Psoas muscle (tissue), 8 donors: ENCODE data around the gene CISD3. TPM values are rescaled to one million over a fixed set of nuclear protein-coding genes. Genes with fewer than 3 reads are reported as not detected.

ENCODE experiments used
- ATAC-seq, 4 donors: fragments of 200-7000 bp; cut with Tn5 transposase; one replicate each; pipeline ENCODE4 v1.9.1; 2020; ENCODE audit warnings: moderate library complexity in 3 of 4, mild to moderate bottlenecking in 2 of 4
- DNase-seq, 2 donors: peaks; one replicate each; pipeline ENCODE4 v3.0.0-alpha.2; 2020
- H3K27ac ChIP-seq: fragments of 200-600 bp; one replicate; pipeline ENCODE4 v1.8.0; 2022
- H3K27me3 ChIP-seq, 3 donors: fragments of 200-600 bp in 1 of 3; one replicate each; pipeline versions ENCODE4 v1.6.1 to v1.8.0; 2013 to 2022; ENCODE audit warnings: low read length in 2 of 3, mild to moderate bottlenecking in 2 of 3, moderate library complexity in 1 of 3; ENCODE audit not compliant: insufficient read depth in 3 of 3
- H3K36me3 ChIP-seq, 2 donors: fragments of 200-600 bp in 1 of 2; one replicate each; pipeline versions ENCODE4 v1.6.1 to v1.8.0; 2013 to 2022; ENCODE audit warnings: low read depth in 1 of 2, mild to moderate bottlenecking in 1 of 2, moderate library complexity in 1 of 2; ENCODE audit not compliant: insufficient read depth in 1 of 2
- H3K4me1 ChIP-seq: fragments of 200-600 bp; one replicate; pipeline ENCODE4 v1.8.0; 2022
- H3K4me3 ChIP-seq: fragments of 200-600 bp; one replicate; pipeline ENCODE4 v1.8.0; 2022; ENCODE audit warnings: mild to moderate bottlenecking
- H3K9me3 ChIP-seq: fragments of 200-600 bp; one replicate; pipeline ENCODE4 v1.8.0; 2022
- CTCF ChIP-seq: fragments of 200-600 bp; IDR thresholded peaks from one replicate; pipeline ENCODE4 v1.8.0; 2022; ENCODE audit warnings: antibody characterized with exemption
- WGBS, 3 donors: extraction: QIAGEN DNeasy Blood & Tissue Kit; methylation state at CpG; one replicate each; pipeline versions ENCODE4 v1.1.6 to v1.1.7; 2013; 5-methylcytosine and 5-hydroxymethylcytosine counted together
- intact Hi-C, 2 donors: fragments of 100-400 bp; cut with DNase I; formaldehyde crosslinking; loops; one replicate each; pipeline versions ENCODE4 v1.11.0 to v1.14.2; 2022
- polyA plus RNA-seq, 3 donors: library from polyadenylated mRNA; stranded (reverse); fragments of 200-250 nt; gene quantifications; one replicate each; pipeline ENCODE4 v1.2.3, GENCODE V29; 2013
- total RNA-seq, 4 donors: library from RNA; stranded (reverse); fragmentation: NEBNext Ultra II Directional in 2 of 4; extraction: Animal tissue kit (Norgen Biotek cat#: 25700) in 2 of 4; gene quantifications; one replicate each; pipeline versions ENCODE4 v1.2.1 to v1.2.4, GENCODE V29; 2021 to 2023
- donor health status: healthy with polysubstance abuse.
- donor health status: DM: no; HTN: no; CAD: no; lungs with moderate emphysema.
- donor health status: Bipolar disorder and iron deficiency.
- donor health status: healthy.
- donor health status: DM: yes; HTN: yes; CAD: no.
- donor health status: DM: no; HTN: no; CAD: no.
- donor health status: DM: no; HTN: no; CAD: no.
- donor health status: DM: yes; HTN: yes; CAD: no.

Gene CISD3
- total and polyA plus RNA-seq, 7 donors = 29.9 to 83.6 (median 41.5) TPM

GRCh38 chr17:38710604-38710962, 19.6 kb upstream of the CISD3 start:
- Histone ChIP-seq H3K27me3 (no peaks in the 10 kb centered on the region), H3K9me3 (no peaks in the 10 kb centered on the region), H3K4me3 (peak overlapping the region; percentile 6), H3K36me3 (peaks cover 0 to 81% of the 10 kb centered on the region in 2 donors), H3K27ac (peak overlapping the region; percentile 83), H3K4me1 (peaks cover 54% of the 10 kb centered on the region)
- DNase-seq (no peak), ATAC-seq (no peak)
- no peak for TF ChIP-seq CTCF
- 58 to 85% (median 59%) methylated on average over 3 of the region's 3 CpGs for WGBS, 3 donors
- intact Hi-C loops = loop anchor here in 1 of 2 donors (2.0 kb wide), 1 partner anchor 18 kb away; no protein-coding TSS in a partner anchor

GRCh38 chr17:38710985-38711384, 19.2 kb upstream of the CISD3 start:
- TF ChIP-seq CTCF = no peak
- Histone ChIP-seq H3K9me3 (no peaks in the 10 kb centered on the region), H3K4me3 (peak overlapping the region; percentile 6), H3K27ac (peak overlapping the region; percentile 83), H3K27me3 (no peaks in the 10 kb centered on the region), H3K36me3 (peaks cover 0 to 85% of the 10 kb centered on the region in 2 donors), H3K4me1 (peaks cover 54% of the 10 kb centered on the region)
- WGBS, 3 donors = 76 to 84% (median 77%) methylated on average over 5 of the region's 5 CpGs
- DNase-seq (no peak), ATAC-seq (no peak)
- intact Hi-C loops = loop anchor here in 1 of 2 donors (2.0 kb wide), 1 partner anchor 18 kb away; no protein-coding TSS in a partner anchor

- H3K27ac ChIP-seq = peak overlapping the region; percentile 58
Measured at GRCh38 chr17:38711792-38712571, 18.2 kb upstream of the CISD3 start.

GRCh38 chr17:38712593-38712992, 17.5 kb upstream of the CISD3 start:
- ATAC-seq (no peak), DNase-seq (no peak)
- peaks cover 0 to 97% of the 10 kb centered on the region in 2 donors for H3K36me3 ChIP-seq
- no peaks in the 10 kb centered on the region for H3K9me3 ChIP-seq
- no peaks in the 10 kb centered on the region for H3K27me3 ChIP-seq
- TF ChIP-seq CTCF = no peak
- peak overlapping the region; percentile 58 for H3K27ac ChIP-seq
- H3K4me1 ChIP-seq = peaks cover 45% of the 10 kb centered on the region
- intact Hi-C loops = no loop called here
- H3K4me3 ChIP-seq = no peak overlapping the region
- 91 to 96% (median 96%) methylated on average over 10 of the region's 10 CpGs for WGBS, 3 donors

More at GRCh38 chr17:38711792-38712571, 18.2 kb upstream of the CISD3 start:
- ATAC-seq (peak; percentile 46 to 73 (median 58)), DNase-seq (no peak)
- Histone ChIP-seq H3K36me3 (peaks cover 0 to 95% of the 10 kb centered on the region in 2 donors), H3K4me1 (peaks cover 50% of the 10 kb centered on the region), H3K27me3 (no peaks in the 10 kb centered on the region), H3K4me3 (no peak overlapping the region), H3K9me3 (no peaks in the 10 kb centered on the region)
- TF ChIP-seq CTCF = no peak
- WGBS, 3 donors = 49 to 62% (median 52%) methylated on average over 26 of the region's 26 CpGs
- intact Hi-C loops = loop anchor here in 1 of 2 donors (2.0 kb wide), 1 partner anchor 17 kb away; no protein-coding TSS in a partner anchor
